ENCODE measurements around the gene IL15RA. TPM values are rescaled to one million over a fixed set of nuclear protein-coding genes. Genes with fewer than 3 reads are reported as not detected.

Gene IL15RA
- total and polyA plus RNA-seq, 10 of the 15 experiments (the other 5 are each of a cell fraction or from before 2014, with no cell fraction given): 2.0 to 14.8 (median 12.1) TPM

DNA sequence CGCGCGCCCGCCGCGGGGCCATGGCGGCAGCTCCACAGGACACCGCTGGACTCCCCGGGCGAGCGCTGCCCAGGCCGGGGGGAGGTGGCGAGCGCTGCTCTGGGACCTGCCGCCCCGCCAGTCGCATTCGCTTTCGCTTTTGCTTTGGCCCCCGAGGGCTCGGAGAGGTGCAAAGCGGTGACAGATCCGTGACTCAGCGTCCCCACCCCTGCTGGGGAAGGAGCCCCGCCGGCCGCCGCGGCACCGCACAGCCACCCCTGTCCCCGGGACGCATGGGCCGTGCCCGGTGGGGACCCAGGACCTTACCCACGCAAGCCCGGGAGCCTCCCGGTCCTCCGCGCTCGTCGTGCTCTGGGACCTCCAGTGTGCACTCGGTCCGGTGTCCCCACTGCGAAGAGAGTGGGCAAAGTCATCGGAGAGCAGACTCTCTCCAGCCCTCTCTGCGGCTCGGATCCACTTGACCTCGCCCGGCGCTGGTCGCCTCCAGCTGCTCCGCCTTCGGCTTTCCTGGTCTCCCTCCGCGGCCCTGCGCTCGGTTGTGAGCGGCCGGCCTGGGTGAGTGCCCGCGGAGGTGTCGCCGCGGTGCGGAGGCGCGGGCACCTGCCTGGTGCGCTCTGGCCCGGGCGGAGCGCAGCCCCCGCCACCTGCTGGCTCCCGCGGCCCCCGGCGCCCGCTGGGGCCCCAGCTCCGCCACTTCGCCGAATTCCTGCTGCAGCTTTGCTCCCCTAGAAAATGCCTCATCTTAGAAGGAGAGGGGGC lies at the start of gene IL15RA (continued):
- TF ChIP-seq RB1 (IDR thresholded peaks at IDR 0.05; ENCODE audit: borderline replicate concordance): peak; percentile 26; the same call in 1 of the 2 replicates
- TF ChIP-seq, protein P1, sequence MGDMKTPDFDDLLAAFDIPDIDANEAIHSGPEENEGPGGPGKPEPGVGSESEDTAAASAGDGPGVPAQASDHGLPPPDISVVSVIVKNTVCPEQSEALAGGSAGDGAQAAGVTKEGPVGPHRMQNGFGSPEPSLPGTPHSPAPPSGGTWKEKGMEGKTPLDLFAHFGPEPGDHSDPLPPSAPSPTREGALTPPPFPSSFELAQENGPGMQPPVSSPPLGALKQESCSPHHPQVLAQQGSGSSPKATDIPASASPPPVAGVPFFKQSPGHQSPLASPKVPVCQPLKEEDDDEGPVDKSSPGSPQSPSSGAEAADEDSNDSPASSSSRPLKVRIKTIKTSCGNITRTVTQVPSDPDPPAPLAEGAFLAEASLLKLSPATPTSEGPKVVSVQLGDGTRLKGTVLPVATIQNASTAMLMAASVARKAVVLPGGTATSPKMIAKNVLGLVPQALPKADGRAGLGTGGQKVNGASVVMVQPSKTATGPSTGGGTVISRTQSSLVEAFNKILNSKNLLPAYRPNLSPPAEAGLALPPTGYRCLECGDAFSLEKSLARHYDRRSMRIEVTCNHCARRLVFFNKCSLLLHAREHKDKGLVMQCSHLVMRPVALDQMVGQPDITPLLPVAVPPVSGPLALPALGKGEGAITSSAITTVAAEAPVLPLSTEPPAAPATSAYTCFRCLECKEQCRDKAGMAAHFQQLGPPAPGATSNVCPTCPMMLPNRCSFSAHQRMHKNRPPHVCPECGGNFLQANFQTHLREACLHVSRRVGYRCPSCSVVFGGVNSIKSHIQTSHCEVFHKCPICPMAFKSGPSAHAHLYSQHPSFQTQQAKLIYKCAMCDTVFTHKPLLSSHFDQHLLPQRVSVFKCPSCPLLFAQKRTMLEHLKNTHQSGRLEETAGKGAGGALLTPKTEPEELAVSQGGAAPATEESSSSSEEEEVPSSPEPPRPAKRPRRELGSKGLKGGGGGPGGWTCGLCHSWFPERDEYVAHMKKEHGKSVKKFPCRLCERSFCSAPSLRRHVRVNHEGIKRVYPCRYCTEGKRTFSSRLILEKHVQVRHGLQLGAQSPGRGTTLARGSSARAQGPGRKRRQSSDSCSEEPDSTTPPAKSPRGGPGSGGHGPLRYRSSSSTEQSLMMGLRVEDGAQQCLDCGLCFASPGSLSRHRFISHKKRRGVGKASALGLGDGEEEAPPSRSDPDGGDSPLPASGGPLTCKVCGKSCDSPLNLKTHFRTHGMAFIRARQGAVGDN (IDR thresholded peaks at IDR 0.05): peak; percentile 38
- TF ChIP-seq, protein P2, sequence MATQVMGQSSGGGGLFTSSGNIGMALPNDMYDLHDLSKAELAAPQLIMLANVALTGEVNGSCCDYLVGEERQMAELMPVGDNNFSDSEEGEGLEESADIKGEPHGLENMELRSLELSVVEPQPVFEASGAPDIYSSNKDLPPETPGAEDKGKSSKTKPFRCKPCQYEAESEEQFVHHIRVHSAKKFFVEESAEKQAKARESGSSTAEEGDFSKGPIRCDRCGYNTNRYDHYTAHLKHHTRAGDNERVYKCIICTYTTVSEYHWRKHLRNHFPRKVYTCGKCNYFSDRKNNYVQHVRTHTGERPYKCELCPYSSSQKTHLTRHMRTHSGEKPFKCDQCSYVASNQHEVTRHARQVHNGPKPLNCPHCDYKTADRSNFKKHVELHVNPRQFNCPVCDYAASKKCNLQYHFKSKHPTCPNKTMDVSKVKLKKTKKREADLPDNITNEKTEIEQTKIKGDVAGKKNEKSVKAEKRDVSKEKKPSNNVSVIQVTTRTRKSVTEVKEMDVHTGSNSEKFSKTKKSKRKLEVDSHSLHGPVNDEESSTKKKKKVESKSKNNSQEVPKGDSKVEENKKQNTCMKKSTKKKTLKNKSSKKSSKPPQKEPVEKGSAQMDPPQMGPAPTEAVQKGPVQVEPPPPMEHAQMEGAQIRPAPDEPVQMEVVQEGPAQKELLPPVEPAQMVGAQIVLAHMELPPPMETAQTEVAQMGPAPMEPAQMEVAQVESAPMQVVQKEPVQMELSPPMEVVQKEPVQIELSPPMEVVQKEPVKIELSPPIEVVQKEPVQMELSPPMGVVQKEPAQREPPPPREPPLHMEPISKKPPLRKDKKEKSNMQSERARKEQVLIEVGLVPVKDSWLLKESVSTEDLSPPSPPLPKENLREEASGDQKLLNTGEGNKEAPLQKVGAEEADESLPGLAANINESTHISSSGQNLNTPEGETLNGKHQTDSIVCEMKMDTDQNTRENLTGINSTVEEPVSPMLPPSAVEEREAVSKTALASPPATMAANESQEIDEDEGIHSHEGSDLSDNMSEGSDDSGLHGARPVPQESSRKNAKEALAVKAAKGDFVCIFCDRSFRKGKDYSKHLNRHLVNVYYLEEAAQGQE (IDR thresholded peaks at IDR 0.05; ENCODE audit: low read depth, low read length): no peak
- peak; percentile 94 for TF ChIP-seq RBBP5 (conservative IDR thresholded peaks at IDR 0.05)
- TF ChIP-seq WRNIP1 (IDR thresholded peaks at IDR 0.05; ENCODE audit: borderline replicate concordance, low read depth, low read length): no peak
- TF ChIP-seq NR2C1 (IDR thresholded peaks at IDR 0.05): 0 out of 2 replicates have a peak, but pooled peaks have one; percentile 0
- TF ChIP-seq CBFB (IDR thresholded peaks at IDR 0.05; ENCODE audit: low read depth): no peak
- no peak for TF ChIP-seq TARDBP (IDR thresholded peaks at IDR 0.05; ENCODE audit: borderline replicate concordance)
- TF ChIP-seq TCF7 (IDR thresholded peaks at IDR 0.05; ENCODE audit: borderline replicate concordance): no peak
- no peak; a peak in 1 of 3 replicates for TF ChIP-seq EGR1 (IDR thresholded peaks at IDR 0.05; ENCODE audit: borderline replicate concordance in 1 of 2, low read depth in 2 of 2, low read length in 2 of 2)
- TF ChIP-seq, protein P3, sequence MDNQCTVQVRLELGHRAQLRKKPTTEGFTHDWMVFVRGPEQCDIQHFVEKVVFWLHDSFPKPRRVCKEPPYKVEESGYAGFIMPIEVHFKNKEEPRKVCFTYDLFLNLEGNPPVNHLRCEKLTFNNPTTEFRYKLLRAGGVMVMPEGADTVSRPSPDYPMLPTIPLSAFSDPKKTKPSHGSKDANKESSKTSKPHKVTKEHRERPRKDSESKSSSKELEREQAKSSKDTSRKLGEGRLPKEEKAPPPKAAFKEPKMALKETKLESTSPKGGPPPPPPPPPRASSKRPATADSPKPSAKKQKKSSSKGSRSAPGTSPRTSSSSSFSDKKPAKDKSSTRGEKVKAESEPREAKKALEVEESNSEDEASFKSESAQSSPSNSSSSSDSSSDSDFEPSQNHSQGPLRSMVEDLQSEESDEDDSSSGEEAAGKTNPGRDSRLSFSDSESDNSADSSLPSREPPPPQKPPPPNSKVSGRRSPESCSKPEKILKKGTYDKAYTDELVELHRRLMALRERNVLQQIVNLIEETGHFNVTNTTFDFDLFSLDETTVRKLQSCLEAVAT (IDR thresholded peaks at IDR 0.05): peak; percentile 69; the same call in 1 of the 2 replicates
- peak; percentile 23; the same call in 1 of the 2 replicates for TF ChIP-seq TAF1 (IDR thresholded peaks at IDR 0.05; ENCODE audit: borderline replicate concordance, low read depth, low read length)
- no peak for TF ChIP-seq SMAD1 (IDR thresholded peaks at IDR 0.05; ENCODE audit: low read depth, partially characterized antibody)
- TF ChIP-seq RAD51 (IDR thresholded peaks at IDR 0.05): no peak
- TF ChIP-seq CHD2 (IDR thresholded peaks at IDR 0.05; ENCODE audit: borderline replicate concordance, low read depth, low read length): no peak
- no peak for TF ChIP-seq POU2F2 (IDR thresholded peaks at IDR 0.05; ENCODE audit: borderline replicate concordance, low read depth, low read length)
- peak; percentile 47; the same call in 1 of the 2 replicates for TF ChIP-seq SIN3A (IDR thresholded peaks at IDR 0.05; ENCODE audit: low read depth, low read length)
- no peak for TF ChIP-seq MTA3 (IDR thresholded peaks at IDR 0.05; ENCODE audit: borderline replicate concordance, low read length)
- TF ChIP-seq, protein P4, sequence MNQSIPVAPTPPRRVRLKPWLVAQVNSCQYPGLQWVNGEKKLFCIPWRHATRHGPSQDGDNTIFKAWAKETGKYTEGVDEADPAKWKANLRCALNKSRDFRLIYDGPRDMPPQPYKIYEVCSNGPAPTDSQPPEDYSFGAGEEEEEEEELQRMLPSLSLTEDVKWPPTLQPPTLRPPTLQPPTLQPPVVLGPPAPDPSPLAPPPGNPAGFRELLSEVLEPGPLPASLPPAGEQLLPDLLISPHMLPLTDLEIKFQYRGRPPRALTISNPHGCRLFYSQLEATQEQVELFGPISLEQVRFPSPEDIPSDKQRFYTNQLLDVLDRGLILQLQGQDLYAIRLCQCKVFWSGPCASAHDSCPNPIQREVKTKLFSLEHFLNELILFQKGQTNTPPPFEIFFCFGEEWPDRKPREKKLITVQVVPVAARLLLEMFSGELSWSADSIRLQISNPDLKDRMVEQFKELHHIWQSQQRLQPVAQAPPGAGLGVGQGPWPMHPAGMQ (IDR thresholded peaks at IDR 0.05; ENCODE audit: borderline replicate concordance): no peak

Data from GM12878 (cell line).